Neural progenitor cell (in vitro differentiated cells): Measurements from ENCODE around the gene SLC25A52. TPM values are rescaled to one million over a fixed set of nuclear protein-coding genes. Genes with fewer than 3 reads are reported as not detected.

Source experiments
- DNase-seq: peaks from one replicate; pipeline ENCODE4 v3.0.0-alpha.2; 2016; ENCODE audit warnings: low spot score
- H2AFZ ChIP-seq: fragments of 200-600 bp; sonication (generic); replicated peaks from 2 replicates; pipeline ENCODE4 v1.6.1; 2016; ENCODE audit warnings: antibody characterized with exemption
- H3F3A ChIP-seq: fragments of 200-600 bp; sonication (generic); 2 replicates; pipeline ENCODE4 v1.6.1; 2016; ENCODE audit warnings: antibody characterized with exemption, low read depth
- H3K27ac ChIP-seq: fragments of 200-600 bp; sonication (generic); 2 replicates; pipeline ENCODE4 v1.5.1; 2016; ENCODE audit warnings: mild to moderate bottlenecking
- H3K27me3 ChIP-seq: fragments of 200-600 bp; sonication (generic); 2 replicates; pipeline ENCODE4 v1.6.1; 2016; ENCODE audit warnings: mild to moderate bottlenecking, moderate library complexity
- H3K36me3 ChIP-seq: fragments of 200-600 bp; sonication (generic); 2 replicates; pipeline ENCODE4 v1.5.1; 2016
- H3K4me1 ChIP-seq: fragments of 200-600 bp; sonication (generic); 2 replicates; pipeline ENCODE4 v1.6.1; 2016; ENCODE audit warnings: mixed run types
- H3K4me2 ChIP-seq: fragments of 200-600 bp; sonication (generic); 2 replicates; pipeline ENCODE4 v1.6.1; 2016
- H3K4me3 ChIP-seq: fragments of 200-600 bp; sonication (generic); 2 replicates; pipeline ENCODE4 v1.5.1; 2016
- H3K79me2 ChIP-seq: fragments of 200-600 bp; sonication (generic); 2 replicates; pipeline ENCODE4 v1.6.1; 2016; ENCODE audit warnings: low read depth
- H3K9ac ChIP-seq: fragments of 200-600 bp; sonication (generic); 2 replicates; pipeline ENCODE4 v1.6.1; 2016
- H3K9me3 ChIP-seq: fragments of 200-600 bp; sonication (generic); 2 replicates; pipeline ENCODE4 v1.5.1; 2016; ENCODE audit warnings: low read depth
- H4K20me1 ChIP-seq: fragments of 200-600 bp; sonication (generic); 2 replicates; pipeline ENCODE4 v1.6.1; 2016; ENCODE audit warnings: low read depth
- H3K27ac Mint-ChIP-seq: 3 replicates; pipeline ENCODE4 v1.8.0; 2021; ENCODE audit warnings: mixed read lengths
- H3K27me3 Mint-ChIP-seq: 2 replicates; pipeline ENCODE4 v1.8.0; 2022; ENCODE audit warnings: low read depth, mild to moderate bottlenecking, inconsistent platforms, moderate library complexity, mixed read lengths; ENCODE audit not compliant: insufficient read depth
- H3K36me3 Mint-ChIP-seq: 3 replicates; pipeline ENCODE4 v1.8.0; 2021; ENCODE audit warnings: mixed read lengths
- H3K4me1 Mint-ChIP-seq: 3 replicates; pipeline ENCODE4 v1.8.0; 2021; ENCODE audit warnings: mixed read lengths
- H3K4me3 Mint-ChIP-seq: 3 replicates; pipeline ENCODE4 v1.8.0; 2021; ENCODE audit warnings: mild to moderate bottlenecking, moderate library complexity, mixed read lengths
- H3K9me3 Mint-ChIP-seq: 3 replicates; pipeline ENCODE4 v1.8.0; 2020; ENCODE audit warnings: mixed read lengths
- CTCF ChIP-seq: fragments of 200-600 bp; sonication (generic); IDR thresholded peaks from 2 replicates; pipeline ENCODE4 v1.5.1; 2017; ENCODE audit warnings: antibody characterized with exemption, mild to moderate bottlenecking
- EZH2 ChIP-seq: fragments of 200-600 bp; sonication (generic); IDR thresholded peaks from 2 replicates; pipeline ENCODE4 v1.6.1; 2017; ENCODE audit warnings: antibody characterized with exemption, mild to moderate bottlenecking, moderate library complexity
- EZH2phosphoT487 ChIP-seq: fragments of 200-600 bp; sonication (generic); IDR thresholded peaks from 2 replicates; pipeline ENCODE4 v1.6.1; 2017; ENCODE audit warnings: antibody characterized with exemption
- total RNA-seq: library from RNA; depleted of rRNA; stranded (reverse); fragments of >200 nt; gene quantifications from 2 replicates; pipeline ENCODE4 v1.2.3, GENCODE V29; 2015; ENCODE audit warnings: low replicate concordance

The SLC25A52 gene
- total RNA-seq, 1 donor from 2014 or later, result not detected

GRCh38 chr18:31798399-31798798 is 37.7 kb upstream of the SLC25A52 start:
- no peak overlapping the region for H3K9ac ChIP-seq
- H2AFZ ChIP-seq, result no peak overlapping the region
- no peak overlapping the region for H3K4me3 Mint-ChIP-seq
- no peaks in the 10 kb centered on the region for H3K4me1 ChIP-seq
- peaks cover 2% of the 10 kb centered on the region for H3K4me1 Mint-ChIP-seq
- no peaks in the 10 kb centered on the region for H3K79me2 ChIP-seq
- no peaks in the 10 kb centered on the region for H3F3A ChIP-seq
- peaks cover 2% of the 10 kb centered on the region for H3K27me3 Mint-ChIP-seq
- no peak overlapping the region for H3K4me2 ChIP-seq
- H3K9me3 ChIP-seq, result no peaks in the 10 kb centered on the region
- TF ChIP-seq EZH2phosphoT487 (no peak), CTCF (no peak), EZH2 (no peak)
- no peaks in the 10 kb centered on the region for H4K20me1 ChIP-seq
- H3K36me3 ChIP-seq, result no peaks in the 10 kb centered on the region
- H3K4me3 ChIP-seq, result no peak overlapping the region
- no peak overlapping the region for H3K27ac ChIP-seq
- no peak for DNase-seq
- no peaks in the 10 kb centered on the region for H3K27me3 ChIP-seq
- no peaks in the 10 kb centered on the region for H3K9me3 Mint-ChIP-seq
- no peak overlapping the region for H3K27ac Mint-ChIP-seq
- no peaks in the 10 kb centered on the region for H3K36me3 Mint-ChIP-seq

GRCh38 chr18:31795747-31796146 is 35.1 kb upstream of the SLC25A52 start:
- H3K79me2 ChIP-seq, result no peaks in the 10 kb centered on the region
- H3K4me1 Mint-ChIP-seq, result peaks cover 2% of the 10 kb centered on the region
- no peak overlapping the region for H3K4me3 Mint-ChIP-seq
- H3K9me3 Mint-ChIP-seq, result no peaks in the 10 kb centered on the region
- H3K27ac ChIP-seq, result no peak overlapping the region
- no peaks in the 10 kb centered on the region for H3F3A ChIP-seq
- H3K27ac Mint-ChIP-seq, result no peak overlapping the region
- no peak overlapping the region for H2AFZ ChIP-seq
- H3K4me1 ChIP-seq, result no peaks in the 10 kb centered on the region
- no peak for TF ChIP-seq EZH2
- no peak for TF ChIP-seq CTCF
- TF ChIP-seq EZH2phosphoT487, result no peak
- peaks cover 2% of the 10 kb centered on the region for H3K27me3 Mint-ChIP-seq
- no peak overlapping the region for H3K4me2 ChIP-seq
- DNase-seq, result no peak
- H3K36me3 Mint-ChIP-seq, result no peaks in the 10 kb centered on the region
- H3K9ac ChIP-seq, result no peak overlapping the region
- H4K20me1 ChIP-seq, result no peaks in the 10 kb centered on the region
- H3K9me3 ChIP-seq, result no peaks in the 10 kb centered on the region
- H3K36me3 ChIP-seq, result no peaks in the 10 kb centered on the region
- H3K4me3 ChIP-seq, result no peak overlapping the region
- H3K27me3 ChIP-seq, result no peaks in the 10 kb centered on the region

- Mint-ChIP-seq H3K4me3 (no peak overlapping the region), H3K36me3 (no peaks in the 10 kb centered on the region), H3K4me1 (peaks cover 7% of the 10 kb centered on the region), H3K9me3 (no peaks in the 10 kb centered on the region), H3K27me3 (peaks cover 3% of the 10 kb centered on the region), H3K27ac (no peak overlapping the region)
- Histone ChIP-seq H4K20me1 (no peaks in the 10 kb centered on the region), H3K9ac (no peak overlapping the region), H3K9me3 (no peaks in the 10 kb centered on the region), H3K27ac (no peak overlapping the region), H3K4me2 (no peak overlapping the region), H3K4me1 (no peaks in the 10 kb centered on the region), H3F3A (no peaks in the 10 kb centered on the region), H3K27me3 (no peaks in the 10 kb centered on the region), H2AFZ (no peak overlapping the region), H3K4me3 (no peak overlapping the region), H3K36me3 (no peaks in the 10 kb centered on the region), H3K79me2 (no peaks in the 10 kb centered on the region)
- DNase-seq, result no peak
- no peak for TF ChIP-seq EZH2
- no peak for TF ChIP-seq EZH2phosphoT487
- no peak for TF ChIP-seq CTCF
Measured at GRCh38 chr18:31793531-31793930, 32.9 kb upstream of the SLC25A52 start.

GRCh38 chr18:31792580-31792911 is 31.9 kb upstream of the SLC25A52 start:
- Histone ChIP-seq H3F3A (no peaks in the 10 kb centered on the region), H4K20me1 (no peaks in the 10 kb centered on the region), H3K27ac (no peak overlapping the region), H3K27me3 (no peaks in the 10 kb centered on the region), H2AFZ (no peak overlapping the region), H3K9me3 (no peaks in the 10 kb centered on the region), H3K4me2 (no peak overlapping the region), H3K36me3 (no peaks in the 10 kb centered on the region), H3K4me3 (no peak overlapping the region), H3K79me2 (no peaks in the 10 kb centered on the region), H3K4me1 (no peaks in the 10 kb centered on the region), H3K9ac (no peak overlapping the region)
- H3K27me3 Mint-ChIP-seq, result peaks cover 3% of the 10 kb centered on the region
- H3K9me3 Mint-ChIP-seq, result no peaks in the 10 kb centered on the region
- H3K4me1 Mint-ChIP-seq, result peaks cover 7% of the 10 kb centered on the region
- TF ChIP-seq CTCF (no peak), EZH2 (no peak), EZH2phosphoT487 (no peak)
- H3K36me3 Mint-ChIP-seq, result no peaks in the 10 kb centered on the region
- no peak overlapping the region for H3K27ac Mint-ChIP-seq
- DNase-seq, result no peak
- no peak overlapping the region for H3K4me3 Mint-ChIP-seq
